Panc1 (cell line): Measurements from ENCODE around the gene PRM2. TPM values are rescaled to one million over a fixed set of nuclear protein-coding genes. Genes with fewer than 3 reads are reported as not detected.

Source experiments
- ATAC-seq: fragments of 200-7000 bp; cut with Tn5 transposase; 2 replicates; pipeline ENCODE4 v1.9.1; 2020; ENCODE audit warnings: mild to moderate bottlenecking, moderate library complexity
- BruUV-seq: library from RNA; stranded (reverse); fragments of 400-500 nt; replicated peaks from 2 replicates; lab custom pipeline; 2021; lab: Mats Ljungman, UMichigan
- CTCF ChIA-PET: fragments of 300-600 bp; sonication (Branson Sonifier 250); formaldehyde crosslinking; loops from one replicate; lab custom pipeline; 2022; ENCODE audit warnings: antibody characterized with exemption; lab: Charles Lee
- POLR2A ChIA-PET: fragments of 300-600 bp; sonication (Branson Sonifier 250); formaldehyde crosslinking; loops from one replicate; lab custom pipeline; 2022; ENCODE audit warnings: antibody characterized with exemption; lab: Charles Lee
- DNase-seq: peaks from one replicate; pipeline ENCODE4 v3.0.0-alpha.2; 2010; ENCODE audit warnings: low read depth, low spot score
- H3K27ac ChIP-seq: 2 replicates; pipeline ENCODE4 v1.5.1; 2011; ENCODE audit warnings: mild to moderate bottlenecking, low read length, inconsistent platforms
- H3K27me3 ChIP-seq: fragments of 200-500 bp; sonication (Bioruptor generic); 2 replicates; pipeline ENCODE4 v1.6.0; 2014; ENCODE audit warnings: low read length, inconsistent platforms; ENCODE audit not compliant: control insufficient read depth, insufficient read depth
- H3K36me3 ChIP-seq: fragments of 200-500 bp; sonication (Bioruptor generic); 2 replicates; pipeline ENCODE4 v1.5.1; 2014; ENCODE audit warnings: inconsistent platforms, mild to moderate bottlenecking, low read length, moderate library complexity; ENCODE audit not compliant: control insufficient read depth, insufficient read depth
- H3K4me1 ChIP-seq: 2 replicates; pipeline ENCODE4 v1.5.1; 2011; ENCODE audit warnings: inconsistent platforms, mild to moderate bottlenecking, low read length, moderate library complexity; ENCODE audit not compliant: control insufficient read depth, insufficient read depth
- H3K4me3 ChIP-seq, 2 experiments: 2 replicates each; pipeline ENCODE4 v1.5.1; 2011 to 2012; ENCODE audit warnings: low read depth in 2 of 2, low read length in 2 of 2, mild to moderate bottlenecking in 2 of 2, inconsistent platforms in 1 of 2, moderate library complexity in 1 of 2
- H3K9me3 ChIP-seq: fragments of 200-500 bp; sonication (Bioruptor generic); 2 replicates; pipeline ENCODE4 v1.5.1; 2014; ENCODE audit warnings: low read depth, mild to moderate bottlenecking, inconsistent platforms, low read length, moderate library complexity; ENCODE audit not compliant: control insufficient read depth, insufficient read depth
- CTCF ChIP-seq: fragments of 450-650 bp; IDR thresholded peaks from 2 replicates; pipeline ENCODE4 v1.5.1; 2017; ENCODE audit warnings: mild to moderate bottlenecking
- POLR2AphosphoS5 ChIP-seq: IDR thresholded peaks from 2 replicates; pipeline ENCODE4 v1.6.1; 2012; ENCODE audit warnings: mild to moderate bottlenecking, low read depth, low read length, moderate library complexity
- REST ChIP-seq, 2 experiments: IDR thresholded peaks; 2 replicates each; pipeline ENCODE4 v1.6.1; 2011 to 2012; ENCODE audit warnings: low read depth in 2 of 2, control low read depth in 1 of 2, low read length in 1 of 2, mild to moderate bottlenecking in 1 of 2, moderate library complexity in 1 of 2; ENCODE audit not compliant: insufficient read depth in 1 of 2
- SIN3A ChIP-seq: IDR thresholded peaks from 2 replicates; pipeline ENCODE4 v1.6.1; 2012; ENCODE audit warnings: low read depth, mild to moderate bottlenecking, low read length, moderate library complexity, borderline replicate concordance; ENCODE audit not compliant: insufficient read depth
- TCF7L2 ChIP-seq: IDR thresholded peaks from 2 replicates; pipeline ENCODE4 v1.6.1; 2011; ENCODE audit warnings: mild to moderate bottlenecking, low read depth, low read length, inconsistent platforms
- in situ Hi-C: cut with HindIII; loops from 2 replicates; pipeline ENCODE4 v1.10.0; 2016; ENCODE audit warnings: low sequenced_read_pairs, low pct_unique_long_range_greater_than_20kb
- intact Hi-C: fragments of 100-400 bp; cut with micrococcal nuclease; formaldehyde crosslinking; loops from one replicate; pipeline ENCODE4 v1.10.0; 2022; ENCODE audit not compliant: unreplicated experiment
- total RNA-seq: library from RNA; stranded (reverse); gene quantifications from one replicate; pipeline ENCODE4 v1.2.1, GENCODE V29; 2021; ENCODE audit not compliant: unreplicated experiment

Gene PRM2
- total RNA-seq, 1 experiment from 2014 or later: not detected

GRCh38 chr16:11255737-11256660, 20.3 kb downstream of the PRM2 start, which contains the start of gene SOCS1:
TSS of gene SOCS1 (minus strand) at chr16:11256204. CDS start at chr16:11255478, 726 bp downstream.
- BruUV-seq: no TSS peak
- H3K27ac ChIP-seq: peak within 1 kb of the TSS; percentile 83
- no peak for DNase-seq
- H3K4me3 ChIP-seq: peak within 1 kb of the TSS; percentile 70 to 78
- ATAC-seq: peak; percentile 85
- peaks cover 15% of the 10 kb centered on the region for H3K4me1 ChIP-seq
- H3K36me3 ChIP-seq: no peaks in the 10 kb centered on the region
- ChIA-PET CTCF (interaction anchor here (0.5 to 2.3 kb wide), 20 partner anchors 9 to 292 kb away, joined by 3 to 17 read pairs (median 4); no protein-coding TSS in a partner anchor), POLR2A (interaction anchor here (0.6 to 1.3 kb wide), 12 partner anchors 10 to 289 kb away, joined by 3 to 8 read pairs (median 4); no protein-coding TSS in a partner anchor)
- H3K9me3 ChIP-seq: no peaks in the 10 kb centered on the region
- intact Hi-C loops: loop anchor here (5.0 kb wide), 2 partner anchors 101 to 304 kb away; no protein-coding TSS in a partner anchor
- no peaks in the 10 kb centered on the region for H3K27me3 ChIP-seq
- TF ChIP-seq POLR2AphosphoS5 (peak; percentile 97), REST (IDR thresholded peaks at IDR 0.05; ENCODE audit: insufficient read depth in 1 of 2, low read depth in 2 of 2, low read length in 1 of 2) (no peak), TCF7L2 (no peak), SIN3A (peak; percentile 70; the same call in 1 of the 2 replicates), CTCF (peak; percentile 98)
- in situ Hi-C loops: no loop called here

- POLR2A ChIA-PET: interaction anchor here (0.6 to 1.3 kb wide), 8 partner anchors 10 to 288 kb away, joined by 3 to 8 read pairs (median 4); no protein-coding TSS in a partner anchor
- Histone ChIP-seq H3K27me3 (no peaks in the 10 kb centered on the region), H3K4me1 (peaks cover 15% of the 10 kb centered on the region), H3K27ac (peak overlapping the region; percentile 49; the same call in 1 of the 2 replicates), H3K9me3 (no peaks in the 10 kb centered on the region), H3K4me3 (peak overlapping the region; percentile 66 to 70), H3K36me3 (no peaks in the 10 kb centered on the region)
- intact Hi-C loops: loop anchor here (5.0 kb wide), 2 partner anchors 102 to 303 kb away; no protein-coding TSS in a partner anchor
- TF ChIP-seq CTCF: no peak
- TF ChIP-seq SIN3A: 0 out of 2 replicates have a peak, but pooled peaks have one; percentile 20
- CTCF ChIA-PET: interaction anchor here (0.5 to 2.3 kb wide), 17 partner anchors 9 to 291 kb away, joined by 3 to 17 read pairs (median 4); no protein-coding TSS in a partner anchor
- DNase-seq: no peak
- in situ Hi-C loops: no loop called here
- no TSS peak for BruUV-seq
- ATAC-seq: 0 out of 2 replicates have a peak, but pooled peaks have one; percentile 12
These were observed 21.2 kb downstream of the PRM2 start for GRCh38 chr16:11254913-11255736.
